Measurements from ENCODE around the gene OR10G4.

DNA sequence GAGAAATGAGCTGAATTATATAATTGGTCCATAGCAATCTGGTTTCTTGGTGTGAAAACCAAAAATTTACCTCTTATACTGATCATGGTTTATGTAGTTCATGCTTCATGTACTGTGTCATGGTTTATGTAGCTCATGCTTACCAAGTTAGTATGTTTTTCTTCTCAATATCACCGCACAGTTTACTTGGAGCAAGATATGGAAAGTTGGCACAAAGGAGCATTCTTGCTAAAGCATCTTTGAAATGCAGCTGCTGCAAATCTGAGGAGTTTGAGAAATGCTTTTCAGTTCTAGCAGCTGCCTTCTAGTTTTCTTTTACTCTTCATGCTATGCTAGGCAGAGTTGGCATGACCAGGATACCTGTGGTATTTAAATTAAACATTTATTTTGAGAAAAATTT, 23.9 kb downstream of the OR10G4 start:
- TF ChIP-seq, protein P1, sequence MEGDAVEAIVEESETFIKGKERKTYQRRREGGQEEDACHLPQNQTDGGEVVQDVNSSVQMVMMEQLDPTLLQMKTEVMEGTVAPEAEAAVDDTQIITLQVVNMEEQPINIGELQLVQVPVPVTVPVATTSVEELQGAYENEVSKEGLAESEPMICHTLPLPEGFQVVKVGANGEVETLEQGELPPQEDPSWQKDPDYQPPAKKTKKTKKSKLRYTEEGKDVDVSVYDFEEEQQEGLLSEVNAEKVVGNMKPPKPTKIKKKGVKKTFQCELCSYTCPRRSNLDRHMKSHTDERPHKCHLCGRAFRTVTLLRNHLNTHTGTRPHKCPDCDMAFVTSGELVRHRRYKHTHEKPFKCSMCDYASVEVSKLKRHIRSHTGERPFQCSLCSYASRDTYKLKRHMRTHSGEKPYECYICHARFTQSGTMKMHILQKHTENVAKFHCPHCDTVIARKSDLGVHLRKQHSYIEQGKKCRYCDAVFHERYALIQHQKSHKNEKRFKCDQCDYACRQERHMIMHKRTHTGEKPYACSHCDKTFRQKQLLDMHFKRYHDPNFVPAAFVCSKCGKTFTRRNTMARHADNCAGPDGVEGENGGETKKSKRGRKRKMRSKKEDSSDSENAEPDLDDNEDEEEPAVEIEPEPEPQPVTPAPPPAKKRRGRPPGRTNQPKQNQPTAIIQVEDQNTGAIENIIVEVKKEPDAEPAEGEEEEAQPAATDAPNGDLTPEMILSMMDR (conservative IDR thresholded peaks at IDR 0.05), result no peak
- no peak for TF ChIP-seq ZFX (IDR thresholded peaks at IDR 0.05)

Data from C4-2B (cell line).